LNCAP (cell line): ENCODE data around the gene NAGPA.
A peak's percentile ranks its signal among the peaks of the same experiment; 100 is the strongest.

Experiments
- TF ChIP-seq, protein P1 (sequence below): fragments of 450-650 bp; IDR thresholded peaks from 2 replicates; pipeline ENCODE4 v1.5.1; 2017; ENCODE audit warnings: mild to moderate bottlenecking

NAGPA gene

DNA sequence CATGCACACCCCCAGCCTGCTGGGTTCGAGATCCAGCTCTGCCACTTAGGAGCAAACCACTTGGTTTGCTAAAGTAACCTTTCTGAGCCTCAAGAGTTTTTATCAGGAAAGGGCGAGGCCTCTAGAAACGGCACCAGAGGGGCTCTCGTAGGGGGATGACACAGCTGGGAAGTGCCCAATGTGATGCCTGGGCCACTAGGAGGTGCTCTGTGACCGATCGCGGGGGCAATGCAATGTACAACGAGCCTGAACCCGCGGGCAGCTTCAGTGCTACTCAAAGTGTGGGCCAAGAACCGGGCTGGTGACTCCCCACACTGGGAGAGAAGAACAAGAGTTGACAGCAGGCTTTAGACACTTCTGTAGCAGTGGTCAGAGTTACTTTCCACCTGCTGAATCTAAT, 22.6 kb upstream of the NAGPA start:
- TF ChIP-seq, protein P1, sequence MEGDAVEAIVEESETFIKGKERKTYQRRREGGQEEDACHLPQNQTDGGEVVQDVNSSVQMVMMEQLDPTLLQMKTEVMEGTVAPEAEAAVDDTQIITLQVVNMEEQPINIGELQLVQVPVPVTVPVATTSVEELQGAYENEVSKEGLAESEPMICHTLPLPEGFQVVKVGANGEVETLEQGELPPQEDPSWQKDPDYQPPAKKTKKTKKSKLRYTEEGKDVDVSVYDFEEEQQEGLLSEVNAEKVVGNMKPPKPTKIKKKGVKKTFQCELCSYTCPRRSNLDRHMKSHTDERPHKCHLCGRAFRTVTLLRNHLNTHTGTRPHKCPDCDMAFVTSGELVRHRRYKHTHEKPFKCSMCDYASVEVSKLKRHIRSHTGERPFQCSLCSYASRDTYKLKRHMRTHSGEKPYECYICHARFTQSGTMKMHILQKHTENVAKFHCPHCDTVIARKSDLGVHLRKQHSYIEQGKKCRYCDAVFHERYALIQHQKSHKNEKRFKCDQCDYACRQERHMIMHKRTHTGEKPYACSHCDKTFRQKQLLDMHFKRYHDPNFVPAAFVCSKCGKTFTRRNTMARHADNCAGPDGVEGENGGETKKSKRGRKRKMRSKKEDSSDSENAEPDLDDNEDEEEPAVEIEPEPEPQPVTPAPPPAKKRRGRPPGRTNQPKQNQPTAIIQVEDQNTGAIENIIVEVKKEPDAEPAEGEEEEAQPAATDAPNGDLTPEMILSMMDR: peak; percentile 53

DNA sequence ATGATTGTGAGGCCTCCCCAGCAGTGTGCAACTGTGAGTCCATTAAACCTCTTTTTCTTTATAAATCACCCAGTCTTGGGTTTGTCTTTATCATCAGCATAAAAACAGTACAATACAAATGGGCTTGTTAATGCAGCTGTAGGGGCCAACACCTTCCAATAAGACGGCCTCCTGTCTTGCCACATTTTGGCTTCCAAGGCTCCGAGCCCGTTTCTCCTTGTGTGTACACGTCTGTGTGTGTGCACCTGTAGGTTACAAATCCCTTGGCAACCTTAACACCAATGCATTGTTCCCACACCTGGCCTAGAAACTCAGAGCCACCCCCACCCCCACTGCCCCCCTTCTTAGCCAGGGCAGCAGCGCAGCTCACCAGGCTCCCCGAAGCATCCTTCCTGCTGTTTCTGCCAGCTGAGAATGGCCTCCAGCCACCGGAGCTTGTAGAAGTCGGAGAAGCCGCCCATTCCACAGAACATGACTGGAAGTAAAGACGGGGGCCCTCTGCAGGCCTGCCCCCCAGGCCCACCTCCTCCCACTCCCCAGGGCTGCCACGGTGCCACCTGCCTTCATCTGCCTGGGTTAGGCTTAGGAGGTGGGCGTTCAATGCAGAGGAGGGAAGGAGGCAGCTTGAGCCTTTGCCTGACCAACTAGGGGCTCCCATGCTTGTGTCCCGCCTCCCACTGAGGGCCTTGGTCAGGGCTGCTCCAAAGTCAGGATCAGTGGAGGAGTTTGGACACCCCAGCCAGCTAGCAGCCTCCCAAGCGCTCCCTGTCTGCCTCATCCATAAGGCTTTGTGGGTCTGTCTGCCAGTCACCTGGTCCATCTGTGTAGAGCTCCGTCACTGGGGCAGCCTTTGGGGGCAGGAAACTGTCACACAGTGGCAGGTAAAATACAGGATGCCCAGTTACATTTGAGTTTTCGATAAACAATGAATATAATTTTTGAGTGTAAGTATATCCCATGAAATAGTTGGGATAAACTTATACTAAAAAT, 21.4 kb upstream of the NAGPA start:
- TF ChIP-seq, protein P1: no peak

DNA sequence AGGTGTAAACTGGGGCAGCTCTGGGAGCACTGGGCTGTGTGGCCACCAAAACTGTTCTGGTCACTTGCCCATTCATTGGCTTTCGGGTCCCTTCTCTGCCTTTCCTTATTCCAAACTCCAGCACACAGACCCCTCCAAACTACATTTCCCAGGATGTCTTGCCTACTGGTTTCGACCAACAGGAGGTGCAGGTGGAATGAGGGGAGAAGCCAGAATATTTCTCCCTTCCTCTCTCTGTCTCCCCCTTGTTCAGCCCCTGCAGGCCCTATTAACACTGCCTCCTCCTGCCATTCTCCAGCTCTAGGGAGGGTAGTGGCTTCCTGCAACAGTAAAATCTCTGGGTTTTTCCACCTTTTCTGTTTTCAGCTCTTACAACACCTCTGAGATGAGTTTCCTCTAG, 13.2 kb upstream of the NAGPA start:
- TF ChIP-seq, protein P1: no peak

DNA sequence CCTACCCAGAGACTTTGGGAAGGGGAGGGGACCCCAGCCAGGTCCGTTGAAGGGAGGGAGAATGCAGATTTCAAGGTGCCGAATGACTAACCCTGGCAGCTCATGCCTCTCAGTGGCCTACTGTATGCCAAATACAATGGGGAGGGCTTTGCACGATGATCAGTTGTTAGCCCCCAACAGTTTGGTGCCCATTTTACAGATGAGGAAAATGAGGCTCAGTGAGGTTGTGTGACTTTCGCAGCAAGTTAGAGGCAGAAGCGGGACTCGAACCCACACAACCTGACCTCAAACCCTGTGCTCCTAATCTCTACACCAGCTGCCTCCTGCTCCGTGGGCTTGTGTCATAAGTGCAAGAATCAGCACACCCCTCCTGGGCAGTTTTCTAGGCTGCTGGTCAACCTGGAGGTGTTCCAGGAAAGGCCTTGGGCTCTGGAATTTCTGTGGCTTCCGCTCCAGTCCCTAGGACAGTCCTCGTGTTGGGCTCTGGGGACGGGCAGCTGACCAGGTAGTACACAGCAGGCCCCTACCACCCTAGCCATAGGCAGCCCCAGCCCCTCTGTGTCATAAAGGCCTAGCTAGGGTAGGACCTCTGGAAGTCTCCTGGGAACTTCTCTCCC, 11.9 kb upstream of the NAGPA start:
- TF ChIP-seq, protein P1: no peak

DNA sequence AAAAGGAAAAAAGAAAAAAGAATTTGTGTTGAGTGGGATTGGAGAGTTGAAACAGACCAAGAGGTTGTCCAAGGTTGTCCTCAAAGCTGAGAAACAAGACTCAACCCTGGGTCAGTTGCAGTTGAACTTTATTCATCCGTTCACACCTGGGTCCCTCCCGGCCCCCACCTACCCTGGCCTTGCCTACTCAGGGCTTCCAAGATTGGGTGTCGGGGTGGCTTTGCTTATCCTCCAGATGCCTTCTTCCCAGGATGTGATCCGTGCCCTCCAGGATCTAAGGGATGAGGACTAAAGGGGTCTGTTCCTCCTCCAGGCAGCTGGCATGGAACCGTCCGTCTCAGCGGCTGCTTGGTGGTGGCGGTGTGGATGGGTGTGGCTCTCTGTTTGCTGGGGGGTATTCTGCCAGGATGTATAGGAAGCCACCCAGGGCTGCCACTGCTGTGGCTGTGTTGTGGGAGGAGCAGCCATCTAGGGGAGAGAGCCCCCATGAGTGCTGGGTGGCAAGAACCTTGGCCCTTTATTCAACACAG, 10.3 kb upstream of the NAGPA start:
- TF ChIP-seq, protein P1: no peak

DNA sequence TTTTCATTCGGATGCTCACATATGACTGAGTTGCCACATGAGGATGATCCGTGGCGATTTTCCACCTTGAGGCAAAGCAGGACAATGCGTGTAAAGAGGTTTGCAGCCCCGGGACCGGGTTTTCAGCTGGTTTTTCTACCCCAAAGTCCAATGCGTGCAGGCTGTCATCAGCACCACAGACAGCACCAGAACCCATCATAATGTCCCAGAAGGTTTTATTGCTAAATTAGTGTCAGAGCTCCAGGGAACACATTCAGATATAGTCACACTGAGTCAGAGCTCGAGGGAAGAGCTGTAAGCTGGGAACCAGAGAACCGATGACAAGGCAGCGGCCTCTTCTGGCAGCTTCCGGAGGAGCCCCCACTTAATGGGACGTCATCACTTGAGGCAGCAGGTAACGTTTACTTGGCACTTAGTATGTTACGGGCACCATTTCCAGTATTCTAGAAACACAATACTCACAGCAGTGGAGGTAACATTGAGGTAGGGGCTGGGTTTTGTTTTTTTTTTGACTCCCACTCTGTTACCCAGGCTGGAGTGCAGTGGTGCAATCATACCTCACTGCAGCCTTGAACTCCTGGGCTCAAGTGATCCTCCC, 8.9 kb upstream of the NAGPA start:
- TF ChIP-seq, protein P1: no peak

DNA sequence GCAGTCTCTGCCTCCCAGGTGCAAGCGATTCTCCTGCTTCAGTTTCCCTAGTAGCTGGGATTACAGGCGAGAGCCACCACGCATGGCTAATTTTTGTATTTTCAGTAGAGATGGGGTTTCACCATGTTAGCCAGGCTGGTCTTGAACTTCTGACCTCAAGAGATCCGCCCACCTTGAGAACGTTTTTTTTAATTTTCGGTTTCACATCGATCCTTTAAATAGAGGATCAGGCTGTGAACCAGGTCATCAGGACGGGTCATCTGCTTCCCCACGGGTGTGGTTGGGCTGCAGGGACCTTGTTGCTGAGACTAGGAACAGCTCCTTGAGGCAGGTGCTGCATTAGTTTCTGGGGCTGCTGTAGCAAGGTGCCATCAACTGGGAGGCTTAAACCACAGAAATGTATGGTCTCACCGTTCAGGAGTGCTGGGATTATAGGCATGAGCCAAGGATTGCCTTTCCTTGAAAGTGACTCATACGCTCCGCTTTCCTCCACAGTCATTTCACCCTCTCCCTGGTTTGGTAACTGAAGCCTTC, 7.9 kb upstream of the NAGPA start:
- TF ChIP-seq, protein P1: no peak
